ENCODE results near the gene MED25.
A peak's percentile ranks its signal among the peaks of the same experiment; 100 is the strongest.

MED25 gene

DNA sequence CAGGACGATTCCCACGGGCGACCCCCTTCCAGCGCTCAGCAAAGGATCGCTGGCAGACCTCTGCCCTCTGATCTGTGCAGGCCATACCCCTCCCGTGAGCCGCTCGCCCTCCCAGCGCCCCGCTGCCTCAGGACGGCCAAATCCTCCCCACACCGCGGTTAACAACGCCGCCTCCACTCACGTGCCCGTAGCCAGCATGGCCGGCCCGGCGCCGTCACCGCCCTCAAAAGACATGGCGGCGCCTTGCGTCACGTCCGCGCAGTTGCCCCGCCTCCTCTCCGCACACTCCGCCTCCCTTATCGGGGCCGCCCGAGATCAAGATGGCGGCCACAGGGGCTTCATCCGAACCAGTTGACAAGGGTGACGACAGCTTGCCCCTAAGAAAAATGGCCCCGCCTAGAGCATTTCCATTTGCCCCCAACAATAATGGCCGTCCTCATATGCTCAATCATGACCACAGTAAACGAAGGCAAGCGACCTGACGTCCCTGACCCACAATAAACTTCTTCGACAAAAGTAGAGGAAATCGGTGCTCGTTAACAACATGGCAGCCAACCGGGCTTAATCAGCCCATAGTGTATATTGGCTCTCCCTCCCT, 58.4 kb downstream of the MED25 start:
- H3K4me3 ChIP-seq (ENCODE audit: low read depth, low read length) = peak overlapping the region; percentile 89
- peak; percentile 100 for DNase-seq (ENCODE audit: low read depth)
- no peak for TF ChIP-seq CTCF (IDR thresholded peaks at IDR 0.05; ENCODE audit: insufficient read depth, low read depth, low read length, missing control alignments)

DNA sequence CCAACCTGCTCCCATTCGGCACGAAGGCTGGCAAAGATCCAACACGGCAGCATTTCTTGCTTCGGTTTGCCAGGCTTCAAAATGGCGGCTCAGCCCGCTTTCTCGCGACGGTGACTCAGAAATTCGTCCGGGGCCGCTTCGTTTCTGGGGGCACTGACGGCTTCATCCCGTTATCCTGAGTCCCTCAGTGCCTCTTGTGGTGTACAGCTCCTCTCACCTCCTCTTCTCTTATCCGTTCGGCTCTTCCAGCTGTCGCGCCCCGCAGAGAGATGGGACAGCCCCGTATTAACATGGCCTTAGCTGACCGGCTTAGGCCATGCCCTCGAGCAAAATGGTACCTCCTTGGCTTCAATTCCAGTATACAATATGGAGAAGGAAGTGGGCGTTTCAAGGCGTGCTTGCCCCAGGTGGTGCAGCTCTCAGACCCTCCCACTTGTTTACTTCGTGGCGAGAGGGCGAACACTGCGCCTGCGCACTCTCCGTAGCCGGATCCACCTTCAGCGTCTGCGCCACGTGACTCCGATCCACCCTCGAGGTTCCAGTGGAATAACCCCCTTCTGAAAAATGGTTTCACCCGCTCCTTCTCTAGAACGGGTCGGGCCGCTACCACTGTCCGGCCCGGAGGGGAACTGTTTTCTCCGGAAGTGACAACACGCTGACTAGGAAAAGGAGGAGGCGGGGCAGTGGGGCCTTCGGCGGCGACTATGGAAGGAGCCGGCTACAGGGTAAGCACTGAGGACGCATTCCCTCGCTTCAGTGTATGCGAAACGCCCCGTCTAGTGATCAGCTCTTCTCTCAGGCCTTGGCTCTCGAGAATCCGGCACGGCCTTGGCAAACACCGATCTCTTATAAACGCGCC, 59.2 kb downstream of the MED25 start, which contains the start of the genes AKT1S1 and TBC1D17:
TSS of gene AKT1S1 (minus strand) at position 336 of the 859 bp plus-strand sequence. CDS start 4,060 bp downstream, outside the sequence.
TSS of gene TBC1D17 (plus strand) at position 683 of the 859 bp plus-strand sequence. CDS start at position 705, 22 bp downstream.
- peak within 1 kb of the TSS; percentile 89 for H3K4me3 ChIP-seq (ENCODE audit: low read depth, low read length)
- peak; percentile 100 for DNase-seq (ENCODE audit: low read depth)
- TF ChIP-seq CTCF (IDR thresholded peaks at IDR 0.05; ENCODE audit: insufficient read depth, low read depth, low read length, missing control alignments) = no peak

DNA sequence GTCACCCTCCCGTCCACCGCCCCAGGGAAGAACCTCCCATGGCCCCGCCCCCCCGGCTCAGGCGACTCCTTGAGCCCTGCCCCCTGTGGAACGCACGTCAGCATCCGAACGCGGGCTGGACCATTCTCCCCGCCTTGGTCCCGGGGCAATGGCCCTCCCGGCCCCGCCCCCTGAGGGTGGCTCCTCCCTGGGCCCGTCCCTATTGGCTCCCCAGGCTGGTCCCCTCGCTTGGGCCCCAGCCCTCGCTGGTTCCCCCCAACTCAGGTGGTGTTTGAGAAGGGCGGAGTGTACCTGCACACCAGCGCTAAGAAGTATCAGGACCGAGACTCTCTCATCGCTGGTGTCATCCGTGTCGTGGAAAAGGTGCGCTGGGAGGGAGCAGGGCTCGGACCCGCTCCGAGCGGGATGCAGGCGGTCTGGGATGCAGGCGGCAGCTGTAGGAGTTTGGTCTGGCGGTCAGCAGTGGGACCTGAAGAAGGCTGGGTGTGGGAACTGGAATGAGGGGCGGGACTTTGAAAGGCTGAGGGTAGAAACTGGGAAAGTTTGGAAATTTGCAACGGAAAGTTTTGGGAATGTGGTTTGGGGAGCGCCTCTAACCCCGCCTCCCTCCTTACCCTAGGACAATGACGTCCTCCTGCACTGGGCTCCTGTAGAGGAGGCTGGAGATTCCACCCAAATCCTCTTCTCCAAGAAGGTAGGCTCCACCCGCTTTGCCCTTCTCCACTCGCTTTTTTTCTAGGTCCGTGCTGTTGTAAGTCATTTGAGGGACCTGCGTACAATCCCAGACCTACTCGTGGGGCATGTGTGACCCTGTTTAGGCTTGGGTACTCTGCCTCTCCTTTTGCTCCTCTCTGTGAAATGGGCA, 60.0 kb downstream of the MED25 start:
- DNase-seq (ENCODE audit: low read depth) = peak; percentile 99
- peak overlapping the region; percentile 89 for H3K4me3 ChIP-seq (ENCODE audit: low read depth, low read length)
- TF ChIP-seq CTCF (IDR thresholded peaks at IDR 0.05; ENCODE audit: insufficient read depth, low read depth, low read length, missing control alignments) = no peak

- no peak for DNase-seq (ENCODE audit: low read depth)
- no peak for TF ChIP-seq CTCF (IDR thresholded peaks at IDR 0.05; ENCODE audit: insufficient read depth, low read depth, low read length, missing control alignments)
- peak overlapping the region; percentile 89 for H3K4me3 ChIP-seq (ENCODE audit: low read depth, low read length)
Measured at GRCh38 chr19:49878744-49879070, 60.6 kb downstream of the MED25 start.

GRCh38 chr19:49879243-49879963, 61.3 kb downstream of the MED25 start:
- TF ChIP-seq CTCF (IDR thresholded peaks at IDR 0.05; ENCODE audit: insufficient read depth, low read depth, low read length, missing control alignments) = no peak
- H3K4me3 ChIP-seq (ENCODE audit: low read depth, low read length) = no peak overlapping the region
- no peak for DNase-seq (ENCODE audit: low read depth)
